ENCODE results near the gene ZNF124.
"Not testable (repeated sequence)": the region's sequence is repeated elsewhere in the genome, so short reads cannot be mapped to it uniquely, and the experiment has no call there.

The ZNF124 gene

GRCh38 chr1:247171875-247172563 lies at the start of gene ZNF124:
Gene ZNF124, minus strand, starts transcription at chr1:247172020. Its CDS starts 143 bp downstream, at chr1:247171877.
- DNase-seq: not testable (repeated sequence)

GRCh38 chr1:247220280-247220679 lies 48.5 kb upstream of the ZNF124 start:
- DNase-seq: not testable (repeated sequence)

- DNase-seq: no peak
Observed at GRCh38 chr1:247218121-247218651, 46.4 kb upstream of the ZNF124 start.

GRCh38 chr1:247216261-247216660 lies 44.4 kb upstream of the ZNF124 start:
- DNase-seq: no peak

GRCh38 chr1:247212627-247213617 lies 41.1 kb upstream of the ZNF124 start:
- no peak for DNase-seq

- no peak for DNase-seq
Observed at GRCh38 chr1:247212012-247212411, 40.2 kb upstream of the ZNF124 start.

- DNase-seq: no peak
Observed at GRCh38 chr1:247211339-247211738, 39.5 kb upstream of the ZNF124 start.

- peak; percentile 98 for DNase-seq
Observed at GRCh38 chr1:247210376-247211117, 38.7 kb upstream of the ZNF124 start.

GRCh38 chr1:247210062-247210375 lies 38.2 kb upstream of the ZNF124 start:
- DNase-seq: no peak

- peak; percentile 63 for DNase-seq
Observed at GRCh38 chr1:247209396-247209795, 37.6 kb upstream of the ZNF124 start.

GRCh38 chr1:247204177-247204647 lies 32.4 kb upstream of the ZNF124 start:
- DNase-seq: no peak

- no peak for DNase-seq
Observed at GRCh38 chr1:247198781-247199180, 27.0 kb upstream of the ZNF124 start.

GRCh38 chr1:247193958-247194357 lies 22.1 kb upstream of the ZNF124 start:
- no peak for DNase-seq

GRCh38 chr1:247189981-247190798 lies 18.4 kb upstream of the ZNF124 start:
- no peak for DNase-seq

- DNase-seq: no peak
Observed at GRCh38 chr1:247185667-247186066, 13.8 kb upstream of the ZNF124 start.

- no peak for DNase-seq
Observed at GRCh38 chr1:247184254-247184653, 12.4 kb upstream of the ZNF124 start.

- DNase-seq: no peak
Observed at GRCh38 chr1:247182994-247183393, 11.2 kb upstream of the ZNF124 start.

GRCh38 chr1:247180581-247180980 lies 8.8 kb upstream of the ZNF124 start:
- DNase-seq: no peak

- no peak for DNase-seq
Observed at GRCh38 chr1:247177755-247178154, 5.9 kb upstream of the ZNF124 start.

- no peak for DNase-seq
Observed at GRCh38 chr1:247175458-247175857, 3.6 kb upstream of the ZNF124 start.

- no peak for DNase-seq
Observed at GRCh38 chr1:247173431-247173830, 1.6 kb upstream of the ZNF124 start.

- DNase-seq: no peak
Observed at GRCh38 chr1:247172996-247173395, 1.2 kb upstream of the ZNF124 start.
